ENCODE measurements around the gene MINDY3.
"Not testable (repeated sequence)": the region's sequence is repeated elsewhere in the genome, so short reads cannot be mapped to it uniquely, and the experiment has no call there.

The MINDY3 gene

DNA sequence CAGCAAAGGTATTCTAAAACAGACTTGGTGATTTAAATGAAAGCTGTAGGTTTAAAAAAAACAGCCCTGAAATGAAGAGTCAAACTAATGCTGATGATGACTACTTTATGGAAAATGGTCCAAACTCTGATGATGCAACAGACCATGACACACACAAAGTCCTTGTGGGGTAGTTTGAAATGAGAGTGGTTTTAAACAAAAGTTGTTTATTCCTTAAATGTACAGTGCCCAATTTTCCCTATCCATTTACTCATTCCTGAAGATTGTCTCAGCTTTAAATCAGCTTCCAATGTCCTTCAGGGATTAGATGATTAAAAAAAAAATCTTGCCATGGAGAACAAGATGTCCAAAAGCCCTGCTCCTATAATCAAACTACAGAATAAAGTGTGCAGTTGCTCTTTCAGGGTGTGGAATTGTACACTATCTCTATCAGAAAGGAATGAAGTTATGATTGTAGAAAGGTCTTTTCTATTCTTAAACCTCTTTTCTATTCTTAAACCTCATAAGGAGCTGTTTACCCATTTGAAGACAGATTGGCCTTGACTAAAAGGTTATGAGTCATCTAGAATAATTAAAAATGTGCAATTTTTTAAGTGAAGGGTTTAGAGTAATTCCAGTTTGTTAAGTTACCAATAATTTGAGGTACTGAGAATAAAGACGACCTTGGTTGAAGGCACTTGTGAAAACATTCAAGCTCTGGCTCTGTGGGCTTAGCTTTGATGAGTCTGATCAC, 70.3 kb downstream of the MINDY3 start:
- no peak for DNase-seq
- intact Hi-C loops (cut with DNase I), result no loop called here

DNA sequence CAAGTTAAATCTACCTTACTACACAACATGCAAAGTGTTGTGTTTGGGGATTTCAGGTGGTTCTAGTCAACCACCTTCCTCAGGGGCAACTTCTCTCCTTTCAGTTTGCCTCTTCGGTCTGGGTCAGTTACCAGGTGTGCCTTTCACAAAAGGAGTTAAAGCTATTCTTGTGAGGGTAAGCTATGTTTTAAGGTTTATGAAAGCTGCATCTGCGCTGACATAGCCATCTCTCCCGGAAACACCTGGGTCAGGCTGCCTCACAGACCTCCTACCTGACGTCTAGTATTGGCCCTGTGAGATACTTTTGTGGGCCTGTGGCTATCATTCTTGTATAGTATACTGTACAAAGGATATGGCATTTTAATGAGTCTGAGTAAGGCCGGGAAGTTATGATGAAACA, 72.9 kb downstream of the MINDY3 start:
- intact Hi-C loops (cut with DNase I), result no loop called here
- no peak for DNase-seq

DNA sequence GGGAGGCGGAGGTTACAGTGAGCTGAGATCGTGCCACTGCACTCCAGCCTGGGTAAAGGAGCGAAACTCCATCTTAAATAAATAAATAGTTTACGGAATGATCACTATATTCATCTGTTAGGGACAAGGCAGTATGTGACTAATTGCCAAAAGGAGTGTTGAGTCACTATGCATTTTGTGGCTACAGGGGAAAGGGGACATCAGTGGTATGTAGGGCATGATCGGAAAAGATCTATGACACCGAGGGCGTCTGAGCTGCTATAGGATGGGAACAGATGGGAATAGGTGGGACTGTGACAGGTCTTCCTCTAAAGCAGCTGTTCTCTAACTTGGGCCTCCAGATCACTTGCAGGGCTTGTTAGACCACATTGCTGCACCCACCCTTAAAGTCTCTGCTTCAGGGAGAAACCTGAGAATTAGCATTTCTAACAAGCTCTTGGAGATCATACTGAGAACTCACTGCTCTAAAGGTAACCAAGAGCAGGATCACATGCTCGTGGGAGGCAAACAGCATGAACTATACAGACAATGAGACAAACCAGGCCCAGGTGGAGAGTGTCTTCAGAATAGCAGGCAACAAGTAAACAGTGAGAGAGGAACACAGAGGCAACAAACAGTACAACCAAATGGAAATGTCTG, 75.5 kb downstream of the MINDY3 start:
- intact Hi-C loops (cut with DNase I), result no loop called here
- DNase-seq, result no peak

DNA sequence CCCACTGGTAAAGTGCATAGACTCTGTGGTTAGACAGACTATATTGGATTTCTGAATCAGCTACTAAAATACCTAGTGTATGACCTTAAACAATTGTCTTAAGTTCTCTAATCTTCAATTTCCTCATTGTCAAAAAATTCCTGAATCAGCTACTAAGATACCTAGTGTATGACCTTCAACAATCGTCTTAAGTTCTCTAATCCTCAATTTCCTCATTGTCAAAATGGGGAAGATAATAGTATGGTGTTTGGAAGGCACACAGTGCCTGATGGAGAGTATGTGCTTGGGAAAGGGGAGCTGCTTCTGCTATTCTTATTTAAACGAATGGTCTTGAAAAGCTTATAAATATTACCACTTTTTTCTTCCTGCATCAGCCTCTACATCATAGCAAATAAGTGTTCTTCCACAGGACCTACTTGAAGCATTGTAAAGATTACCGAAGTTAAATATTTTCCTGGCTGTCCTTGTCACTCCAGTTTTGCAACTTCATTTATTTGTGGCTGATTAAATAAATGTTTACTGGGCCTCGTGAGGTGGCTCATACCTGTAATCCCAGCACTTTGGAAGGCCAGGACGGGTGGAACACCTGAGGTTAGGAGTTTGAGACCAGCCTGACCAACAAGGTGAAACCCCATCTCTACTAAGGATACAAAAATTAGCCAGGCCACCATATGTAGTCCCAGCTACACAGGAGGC, 76.2 kb downstream of the MINDY3 start:
- intact Hi-C loops (cut with DNase I), result no loop called here
- no peak for DNase-seq

DNA sequence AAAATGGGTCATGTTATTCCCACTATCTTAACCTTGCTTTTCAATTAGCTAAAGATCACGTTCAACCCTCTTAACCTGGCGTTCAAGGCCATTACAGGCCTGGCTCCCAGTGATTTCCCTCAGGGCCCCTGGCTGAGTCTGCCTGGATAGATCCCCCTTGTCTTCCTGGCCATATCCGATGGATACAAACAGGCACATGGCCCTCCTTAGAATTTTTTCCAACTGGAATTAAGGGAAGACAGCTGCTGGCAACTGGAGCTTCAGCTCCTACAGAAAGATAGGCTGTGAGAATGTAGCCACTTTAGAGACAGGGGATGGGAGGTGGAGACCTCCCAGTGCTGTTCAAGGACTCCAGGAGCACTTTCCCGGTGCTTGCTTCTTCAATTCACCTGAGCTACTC, 77.5 kb downstream of the MINDY3 start:
- intact Hi-C loops (cut with DNase I), result no loop called here
- no peak for DNase-seq

DNA sequence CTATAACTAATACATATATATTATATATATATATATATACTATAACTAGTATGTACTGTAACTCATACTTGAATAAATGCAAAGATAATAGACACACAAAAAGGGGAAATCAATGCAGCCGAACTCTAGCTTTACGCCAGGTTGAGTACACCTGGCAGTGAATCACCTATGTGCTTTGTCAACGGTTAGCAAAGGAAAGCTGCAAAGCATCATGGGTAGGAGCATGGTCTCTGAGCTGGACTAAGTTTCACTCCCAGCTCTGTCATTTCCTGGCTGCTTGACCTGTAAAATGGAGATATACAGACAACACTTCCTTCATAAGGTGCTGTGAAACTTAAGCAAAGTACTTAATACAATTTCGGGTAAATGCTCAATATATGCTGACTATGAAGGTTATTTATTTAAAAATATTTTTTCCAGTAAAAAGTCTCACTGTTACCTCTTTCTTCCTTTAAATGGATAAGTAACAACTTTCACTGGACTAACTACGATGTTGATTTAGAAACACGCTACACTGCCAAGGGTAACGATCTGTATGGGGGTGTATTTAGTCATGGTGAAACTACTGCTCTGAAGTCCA, 78.8 kb downstream of the MINDY3 start:
- intact Hi-C loops (cut with DNase I), result no loop called here
- DNase-seq, result no peak

DNA sequence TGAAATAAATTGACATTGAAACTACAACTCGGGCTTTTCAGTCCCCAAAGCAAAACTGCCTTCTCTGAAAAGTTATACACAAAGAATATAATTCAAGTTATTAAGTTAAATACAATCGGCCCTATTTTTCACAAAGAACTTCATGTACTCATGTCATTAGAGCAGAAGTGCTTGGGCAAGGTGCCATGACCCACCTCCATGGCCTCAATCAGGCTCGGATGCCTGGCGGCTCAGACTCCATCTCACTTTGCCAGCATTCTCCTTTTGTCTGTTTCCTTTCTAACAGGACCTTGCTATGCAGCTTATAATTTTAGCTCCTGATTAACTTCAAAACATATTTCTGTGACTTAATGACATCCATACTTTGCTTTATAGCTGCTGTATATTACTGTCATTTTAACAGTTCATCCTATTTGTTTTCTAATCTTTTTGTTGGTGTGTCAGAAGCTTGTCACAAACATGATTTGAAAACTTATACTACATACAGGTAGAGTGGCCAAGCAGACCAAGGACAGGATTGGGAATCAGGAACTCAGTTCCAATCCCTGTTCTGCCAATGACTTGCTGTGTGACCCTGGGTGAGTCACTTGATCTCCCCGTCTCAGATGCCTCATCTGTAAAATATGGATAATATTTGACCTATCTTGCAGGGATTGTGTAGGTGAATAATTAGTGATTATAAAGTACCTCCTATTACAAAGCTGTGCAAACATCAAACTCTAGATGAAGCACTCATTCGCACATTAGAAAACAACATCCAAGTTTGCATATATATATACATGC, 79.8 kb downstream of the MINDY3 start:
- DNase-seq, result peak in 2 of 42 donors; percentile 3 to 13
- intact Hi-C loops (cut with DNase I), result no loop called here

DNA sequence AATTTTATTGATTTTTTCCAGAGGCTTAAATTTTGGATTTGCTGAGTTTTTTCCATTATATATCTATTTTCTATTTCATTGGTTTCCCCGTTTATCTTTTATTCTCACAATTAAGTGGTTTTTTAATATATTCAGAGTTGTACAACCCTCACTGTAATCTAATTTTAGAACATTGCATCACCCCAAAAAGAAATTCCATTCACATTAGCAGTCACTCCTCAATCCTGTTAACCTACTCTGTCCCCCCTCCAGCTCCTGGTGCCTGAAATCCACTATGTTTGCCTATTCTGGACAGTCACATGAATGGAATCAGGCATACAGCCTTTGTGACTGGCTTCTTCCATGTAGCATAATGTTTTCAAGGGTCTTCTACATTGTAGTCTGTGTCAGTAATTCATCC, 84.8 kb downstream of the MINDY3 start:
- intact Hi-C loops (cut with DNase I), result no loop called here
- DNase-seq, result no peak

DNA sequence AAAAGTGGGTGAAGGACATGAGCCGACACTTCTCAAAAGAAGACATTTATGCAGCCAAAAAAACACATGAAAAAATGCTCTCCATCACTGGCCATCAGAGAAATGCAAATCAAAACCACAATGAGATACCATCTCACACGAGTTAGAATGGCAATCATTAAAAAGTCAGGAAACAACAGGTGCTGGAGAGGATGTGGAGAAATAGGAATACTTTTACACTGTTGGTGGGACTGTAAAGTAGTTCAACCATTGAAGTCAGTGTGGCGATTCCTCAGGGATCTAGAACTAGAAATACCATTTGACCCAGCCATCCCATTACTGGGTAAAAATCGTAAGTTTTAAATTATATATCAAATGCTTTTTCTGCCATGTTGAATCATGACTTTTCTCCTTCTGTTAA, 85.8 kb downstream of the MINDY3 start:
- DNase-seq; intact Hi-C loops (cut with DNase I): not testable (repeated sequence)

DNA sequence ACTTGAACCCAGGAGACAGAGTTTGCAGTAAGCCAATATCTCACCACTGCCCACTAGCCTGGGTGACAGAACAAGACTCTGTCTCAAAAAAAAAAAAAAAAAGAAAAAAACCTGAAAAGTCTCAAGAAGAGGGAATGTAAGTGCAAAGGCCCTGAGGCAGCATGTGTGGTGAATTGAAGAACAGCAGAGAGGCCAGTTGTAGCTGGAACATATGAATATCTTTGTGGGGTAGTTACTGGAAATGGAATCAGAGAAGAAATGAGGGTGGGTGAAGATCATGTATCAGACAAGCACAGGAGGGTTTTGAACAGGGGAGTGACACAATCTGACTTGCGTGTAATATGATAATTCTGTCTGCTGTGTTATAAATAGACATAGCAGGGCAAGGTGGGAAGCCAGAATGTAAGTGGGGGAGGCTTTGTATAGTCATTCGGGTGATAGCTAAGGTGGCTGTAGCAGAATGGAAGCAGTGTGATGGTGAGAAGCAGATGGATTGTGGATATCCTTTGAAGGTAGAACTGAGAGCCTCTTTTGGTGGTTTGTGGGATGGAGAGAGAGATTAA, 95.3 kb downstream of the MINDY3 start:
- DNase-seq, result peak in 1 of 42 donors; percentile 42
- intact Hi-C loops (cut with DNase I), result no loop called here

DNA sequence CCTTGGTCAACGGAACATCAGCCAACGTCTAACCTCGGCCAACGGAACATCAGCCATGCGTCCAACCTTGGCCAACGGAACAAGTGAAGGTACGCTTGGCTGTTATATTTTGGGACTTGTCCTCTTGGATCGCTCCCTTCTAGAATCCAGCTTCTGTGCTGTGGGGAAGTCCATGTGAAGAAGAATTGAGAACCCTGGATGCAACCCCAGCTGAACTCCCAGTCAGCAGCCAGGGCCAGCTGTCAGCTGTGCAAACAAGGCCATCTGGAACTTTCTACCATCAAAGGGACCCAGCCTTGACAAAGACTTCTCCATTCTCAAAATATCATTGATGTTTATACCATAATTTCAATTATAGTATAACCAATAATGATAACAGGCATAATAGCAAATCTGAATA, 97.3 kb downstream of the MINDY3 start:
- DNase-seq, result no peak
- intact Hi-C loops (cut with DNase I), result no loop called here

DNA sequence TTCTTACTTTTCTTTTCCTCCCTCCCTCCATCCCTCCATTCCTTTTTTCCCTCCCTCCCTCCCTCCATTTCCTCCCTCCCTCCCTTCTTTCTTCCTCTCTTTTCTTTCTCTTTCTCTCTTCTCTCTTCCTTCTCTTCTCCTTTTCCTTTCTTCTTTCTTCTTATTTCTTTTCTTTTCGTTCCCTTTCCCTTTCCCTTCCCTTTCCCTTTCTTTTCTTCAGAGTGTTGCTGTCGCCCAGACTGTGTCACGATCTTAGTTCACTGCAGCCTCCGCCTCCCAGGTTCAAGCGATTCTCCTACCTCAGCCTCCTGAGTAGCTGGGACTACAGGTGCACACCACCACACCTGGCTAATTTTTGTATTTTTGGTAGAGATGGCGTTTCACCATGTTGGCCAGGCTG, 98.1 kb downstream of the MINDY3 start:
- intact Hi-C loops (cut with DNase I), result not testable (repeated sequence)

DNA sequence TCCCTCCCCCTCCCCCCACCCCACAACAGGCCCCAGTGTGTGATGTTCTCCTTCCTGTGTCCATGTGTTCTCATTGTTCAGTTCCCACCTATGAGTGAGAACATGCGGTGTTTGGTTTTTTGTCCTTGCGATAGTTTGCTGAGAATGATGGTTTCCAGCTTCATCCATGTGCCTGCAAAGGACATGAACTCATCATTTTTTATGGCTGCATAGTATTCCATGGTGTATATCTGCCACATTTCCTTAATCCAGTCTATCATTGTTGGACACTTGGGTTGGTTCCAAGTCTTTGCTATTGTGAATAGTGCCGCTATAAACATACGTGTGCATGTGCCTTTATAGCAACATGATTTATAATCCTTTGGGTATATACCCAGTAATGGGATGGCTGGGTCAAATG, 99.1 kb downstream of the MINDY3 start:
- intact Hi-C loops (cut with DNase I); DNase-seq: not testable (repeated sequence)

More for the DNA sequence above, 98.1 kb downstream of the MINDY3 start:
- DNase-seq, result not testable (repeated sequence)

DNA sequence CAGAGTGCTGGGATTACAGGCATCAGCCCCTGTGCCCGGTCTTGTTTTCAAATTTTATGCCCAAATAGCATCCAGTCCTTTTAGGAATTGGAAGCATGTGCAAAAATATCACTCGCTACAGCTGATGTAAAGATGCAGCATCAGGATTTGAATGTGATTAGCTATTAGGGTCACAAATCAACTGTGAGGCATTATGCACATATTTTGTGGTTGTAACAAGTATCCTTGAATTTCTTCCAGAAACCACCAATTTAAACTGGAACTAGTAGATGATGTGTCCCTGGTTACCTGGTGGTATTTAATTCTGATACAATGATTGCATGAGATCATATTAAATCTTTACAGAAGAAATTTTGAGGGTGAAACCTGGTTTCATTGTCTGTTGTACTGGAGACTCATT, 99.6 kb downstream of the MINDY3 start:
- intact Hi-C loops (cut with DNase I), result no loop called here
- DNase-seq, result no peak

DNA sequence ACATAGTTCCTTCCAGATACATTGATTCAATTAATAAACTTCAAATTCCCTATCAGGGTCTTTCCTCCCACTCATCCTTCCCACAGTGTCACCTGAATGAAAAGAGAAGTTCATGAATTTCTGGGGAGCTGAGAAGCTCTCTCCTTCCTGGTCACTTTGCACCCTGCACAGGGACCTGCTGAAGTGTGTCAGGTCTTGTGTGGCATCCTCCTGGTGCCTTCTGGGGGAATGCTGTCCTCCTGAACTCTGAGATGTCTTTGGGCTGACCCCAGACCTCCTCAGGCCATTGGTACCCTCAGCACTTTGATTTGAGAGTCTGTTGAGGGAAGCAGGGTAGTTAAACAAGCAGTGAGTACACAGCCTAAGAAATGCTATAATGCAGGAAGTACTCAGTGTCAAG, 101.0 kb downstream of the MINDY3 start:
- no peak for DNase-seq

DNA sequence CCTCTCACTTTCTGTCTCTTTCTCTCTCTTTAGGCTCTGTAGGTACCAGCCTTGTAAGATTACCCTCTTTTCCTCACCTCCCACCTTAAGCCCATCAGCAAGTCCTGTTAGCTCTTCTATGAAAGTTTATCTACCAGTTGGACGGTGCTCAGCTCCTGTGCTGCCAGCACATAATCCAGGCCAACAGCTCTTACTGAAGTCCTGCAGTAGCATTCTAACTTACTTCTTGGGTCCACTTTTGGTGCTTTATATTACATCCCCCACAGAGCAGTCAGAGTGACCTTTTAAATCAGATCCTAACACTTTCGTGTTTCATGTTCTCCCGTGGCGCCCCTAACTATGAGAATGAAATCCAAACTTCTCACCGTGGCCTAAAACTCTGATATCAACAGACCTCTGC, 101.7 kb downstream of the MINDY3 start:
- intact Hi-C loops (cut with DNase I), result no loop called here
- no peak for DNase-seq

More for the DNA sequence above, 101.0 kb downstream of the MINDY3 start:
- intact Hi-C loops (cut with DNase I), result no loop called here

DNA sequence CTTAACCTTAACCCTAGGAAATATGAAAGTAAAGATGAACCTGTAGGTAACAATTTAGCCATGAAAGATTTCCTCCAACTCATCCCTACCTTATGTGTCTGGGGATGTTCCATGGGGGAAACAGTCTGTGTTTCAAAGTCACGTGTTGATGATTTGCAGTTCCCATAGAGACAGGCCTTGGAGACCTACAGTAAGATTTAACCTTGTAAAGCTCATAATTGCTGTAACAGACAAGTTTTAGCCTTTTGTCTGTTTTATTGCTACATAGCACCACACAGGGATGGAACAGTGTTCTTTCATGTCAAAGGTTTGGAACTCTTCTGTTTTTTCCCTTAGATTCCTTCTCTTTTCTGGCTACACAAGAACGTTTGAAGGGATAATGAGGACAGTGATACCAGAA, 105.4 kb downstream of the MINDY3 start:
- intact Hi-C loops (cut with DNase I), result no loop called here
- DNase-seq, result no peak

DNA sequence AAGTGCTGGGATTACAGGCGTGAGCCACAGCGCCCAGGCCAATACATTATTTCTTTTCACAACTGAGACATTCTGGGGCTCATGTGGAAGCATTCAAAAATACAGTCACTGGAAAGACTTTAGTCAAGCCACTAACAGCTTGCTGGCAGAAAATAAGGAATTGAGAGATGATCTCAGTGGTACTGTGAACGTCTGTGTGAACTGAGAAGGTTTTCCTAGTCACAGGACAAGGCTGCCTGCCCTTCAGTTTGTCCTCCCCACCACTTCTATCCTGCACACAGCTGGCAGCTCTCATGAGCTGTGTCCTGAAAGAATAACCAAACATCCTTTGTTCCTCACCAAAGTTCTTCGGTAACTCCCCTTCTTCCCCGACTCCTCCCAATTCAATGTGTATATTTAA, 109.3 kb downstream of the MINDY3 start:
- no peak for DNase-seq
- intact Hi-C loops (cut with DNase I), result no loop called here

DNA sequence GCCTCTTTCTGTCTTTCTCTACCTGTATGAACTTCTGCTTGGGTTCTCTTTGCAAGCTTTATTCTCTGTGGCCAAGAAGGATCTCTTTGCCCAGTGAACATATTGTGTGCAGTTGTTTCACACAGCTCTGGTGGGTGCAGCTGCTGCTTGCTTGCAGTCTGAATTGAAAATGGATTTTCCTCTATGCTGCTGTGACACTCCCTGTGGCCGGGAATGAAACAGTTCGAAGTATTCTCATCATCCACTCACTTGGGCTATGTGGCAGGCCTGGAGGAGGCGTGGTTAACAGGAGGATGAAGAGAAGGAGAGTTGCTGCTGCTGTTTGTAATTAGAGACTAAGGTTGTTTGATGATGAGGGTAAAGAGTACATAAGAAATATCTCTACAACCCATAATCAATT, 112.2 kb downstream of the MINDY3 start:
- intact Hi-C loops (cut with DNase I), result no loop called here
- DNase-seq, result no peak
